ENCODE measurements around the gene LYZL2.
"Not testable (repeated sequence)": the region's sequence is repeated elsewhere in the genome, so short reads cannot be mapped to it uniquely, and the experiment has no call there.

The LYZL2 gene

DNA sequence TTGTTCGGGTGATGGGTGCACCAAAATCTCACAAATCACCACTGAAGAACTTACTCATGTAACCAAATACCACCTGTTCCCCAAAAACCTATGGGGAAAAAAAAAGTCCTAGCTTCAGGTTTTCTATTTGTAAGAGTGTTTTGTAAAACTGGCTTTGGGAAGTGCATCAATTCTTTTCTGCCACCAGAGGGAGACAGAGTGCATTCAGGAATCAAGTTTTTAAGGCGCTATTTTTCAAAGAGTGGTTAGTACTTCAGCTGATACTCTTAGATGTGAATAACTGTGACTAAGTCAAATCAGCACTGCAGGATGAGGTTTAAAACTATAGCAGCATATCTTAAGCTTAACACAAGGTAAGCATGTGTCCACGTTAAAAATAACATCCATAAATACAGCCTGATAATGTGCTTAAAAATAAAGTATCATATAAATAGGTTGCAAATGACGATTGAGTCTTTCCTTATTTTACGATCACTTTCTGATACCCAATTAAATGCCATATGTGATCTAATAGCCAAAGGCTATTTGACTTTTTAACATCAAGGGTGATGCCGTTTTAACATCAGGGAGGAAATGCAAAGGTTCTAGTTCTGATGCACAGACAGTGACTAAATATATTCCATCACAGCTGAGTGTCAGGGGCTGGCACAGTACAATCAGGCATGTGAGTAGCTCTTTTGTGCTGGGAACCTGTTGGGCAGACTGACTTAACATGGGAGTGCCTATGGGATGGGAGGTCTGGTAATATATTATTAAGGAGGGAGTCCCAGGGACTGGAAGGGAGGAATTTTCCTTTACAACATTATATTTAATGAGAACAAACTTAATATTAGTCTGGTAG lies 10.6 kb upstream of the LYZL2 start:
- DNase-seq (ENCODE audit: low read depth, low spot score), result peak; percentile 57

DNA sequence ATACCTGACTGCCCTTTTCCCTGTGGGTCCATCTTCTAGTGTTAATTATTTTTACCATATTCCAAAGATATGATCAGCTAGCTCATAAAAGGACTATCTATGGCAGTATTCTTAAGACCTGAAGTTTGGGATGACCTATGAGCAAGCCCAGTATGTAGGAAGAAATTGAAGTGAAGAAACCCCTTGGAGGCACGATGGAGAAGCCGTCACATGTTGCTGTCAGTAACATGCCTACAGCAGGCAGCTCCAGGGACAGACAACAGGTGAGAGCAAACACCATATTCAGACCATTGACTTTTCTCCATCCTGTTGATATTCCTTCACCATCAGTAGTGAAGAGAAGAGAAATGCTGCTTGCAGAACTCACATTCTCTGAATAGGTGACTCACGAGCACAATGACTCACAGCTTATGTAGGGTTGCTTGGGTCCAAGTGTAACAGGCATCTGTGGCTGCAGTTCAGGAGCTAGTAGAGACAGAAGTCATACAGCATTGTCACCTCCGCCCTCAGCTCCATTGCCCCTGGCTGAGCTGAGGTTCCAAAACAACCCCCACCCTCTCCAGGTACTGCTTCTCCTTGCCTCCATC lies 8.4 kb upstream of the LYZL2 start:
- DNase-seq (ENCODE audit: low read depth, low spot score), result peak; percentile 20

DNA sequence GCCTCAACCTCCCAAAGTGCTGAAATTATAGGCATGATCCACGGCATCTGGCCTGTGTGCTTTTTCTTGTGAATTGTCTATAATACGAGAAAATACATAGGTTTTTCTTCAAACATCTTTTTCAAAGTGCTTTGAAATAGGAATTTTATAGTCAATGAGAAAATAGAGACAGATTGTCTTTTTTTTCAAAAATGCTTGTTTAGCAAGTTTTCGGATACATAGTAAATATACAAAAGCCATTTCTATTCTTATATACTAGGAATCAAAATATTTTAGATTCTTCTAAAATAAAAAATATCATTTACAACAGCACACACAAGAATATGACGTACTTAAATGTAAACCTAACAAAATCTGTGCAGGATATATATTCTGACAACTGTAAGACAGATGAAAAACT lies 1.6 kb upstream of the LYZL2 start:
- no peak for DNase-seq (ENCODE audit: low read depth, low spot score)

- DNase-seq (ENCODE audit: low read depth, low spot score), result no peak
These were observed 1.0 kb upstream of the LYZL2 start for GRCh38 chr10:30630571-30630970.

DNA sequence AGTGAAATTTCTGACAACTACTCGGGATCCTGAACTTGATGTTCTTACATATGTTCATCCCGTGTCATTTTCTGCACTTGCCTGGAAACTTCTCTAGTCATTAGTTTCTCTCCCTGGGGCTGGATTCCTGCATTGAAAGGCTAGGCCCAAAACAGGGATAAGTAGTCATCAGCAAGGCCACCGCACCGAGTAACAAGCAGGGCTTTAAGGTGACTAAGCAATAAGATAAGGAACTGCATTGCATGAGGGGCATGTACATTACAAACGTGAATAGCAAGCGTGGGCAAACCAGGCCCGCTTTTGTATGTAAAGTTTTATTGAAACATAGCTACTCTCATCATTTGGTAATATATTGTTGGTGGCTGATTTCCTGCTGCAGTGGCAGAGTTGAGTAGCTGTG lies 977 bp downstream of the LYZL2 start:
- DNase-seq (ENCODE audit: low read depth, low spot score), result not testable (repeated sequence)

DNA sequence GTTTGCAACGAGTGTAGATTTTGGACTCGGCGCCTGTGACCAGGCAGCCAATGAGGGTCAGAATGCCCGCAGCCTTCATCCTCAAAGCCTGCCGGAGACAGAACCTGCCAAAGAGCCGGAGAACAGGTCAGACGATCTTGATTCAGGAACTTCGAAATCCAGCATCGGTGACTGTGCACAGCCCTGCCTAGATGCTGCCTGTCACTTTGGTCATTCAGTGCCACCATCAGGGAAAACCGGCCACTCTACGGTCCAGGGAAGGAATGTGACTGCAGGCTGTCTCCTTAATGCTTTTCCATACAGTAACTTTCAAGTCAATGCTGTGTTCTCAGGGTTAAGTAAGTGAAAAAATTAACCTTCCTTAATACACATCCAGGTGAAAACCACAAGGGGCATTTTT lies 2.7 kb downstream of the LYZL2 start:
- DNase-seq (ENCODE audit: low read depth, low spot score), result not testable (repeated sequence)

- not testable (repeated sequence) for DNase-seq (ENCODE audit: low read depth, low spot score)
These were observed 3.4 kb downstream of the LYZL2 start for GRCh38 chr10:30626196-30626595.

DNA sequence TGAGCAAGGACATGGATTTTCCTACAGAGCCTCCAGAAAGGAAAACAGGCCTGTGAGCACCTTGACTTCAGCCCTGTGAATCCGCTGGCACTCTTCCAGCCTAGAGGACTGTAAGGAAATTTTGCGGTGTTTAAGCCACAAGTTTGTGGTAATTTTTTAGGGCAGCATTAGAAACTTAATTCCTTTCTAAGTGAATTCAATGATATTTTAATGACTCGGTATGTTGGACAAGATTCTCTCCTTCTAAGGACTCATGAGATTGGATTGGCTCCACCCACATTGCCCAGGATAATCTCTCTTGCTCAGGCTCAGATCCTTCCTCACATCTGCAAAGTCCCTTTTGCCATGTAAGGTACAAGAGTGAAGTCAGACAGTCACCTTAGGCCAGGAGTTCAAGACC lies 4.5 kb downstream of the LYZL2 start:
- no peak for DNase-seq (ENCODE audit: low read depth, low spot score)

- DNase-seq (ENCODE audit: low read depth, low spot score), result no peak
These were observed 9.6 kb downstream of the LYZL2 start for GRCh38 chr10:30619966-30620365.

DNA sequence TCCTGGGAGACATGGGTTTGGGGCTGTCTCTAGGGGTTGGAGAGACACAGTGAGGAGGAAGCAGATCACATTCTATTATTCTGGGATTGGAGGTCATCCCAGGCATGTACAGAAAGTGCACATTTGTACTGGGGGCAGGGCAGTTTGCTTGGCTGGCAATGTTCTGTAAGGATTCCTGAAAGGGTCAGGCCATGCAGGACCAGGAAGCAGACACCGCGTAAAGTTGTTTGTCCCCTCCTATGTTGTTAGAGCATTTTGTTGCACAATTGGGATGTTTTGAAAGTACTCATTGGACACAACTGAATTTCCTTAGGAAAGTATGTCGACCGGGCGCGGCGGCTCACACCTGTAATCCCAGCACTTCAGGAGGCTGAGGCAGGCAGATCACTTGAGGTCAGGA lies 12.5 kb downstream of the LYZL2 start:
- no peak for DNase-seq (ENCODE audit: low read depth, low spot score)

DNA sequence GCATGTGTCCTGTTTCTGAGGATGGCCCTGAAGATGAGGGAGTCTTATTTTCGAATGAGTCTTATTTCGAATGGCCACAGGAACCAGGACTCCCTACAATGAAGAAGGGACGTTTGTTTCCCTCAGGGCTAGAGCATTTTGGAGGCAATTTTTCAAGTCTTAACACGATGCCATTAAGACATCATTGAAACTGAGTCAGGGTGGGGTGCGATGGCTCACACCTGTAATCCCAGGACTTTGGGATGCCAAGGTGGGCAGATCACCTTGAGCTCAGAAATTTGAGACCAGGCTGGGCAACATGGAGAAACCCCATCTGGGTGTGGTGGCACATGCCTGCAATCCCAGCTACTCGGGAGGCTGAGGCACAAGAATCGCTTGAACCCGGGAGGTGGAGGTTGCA lies 18.5 kb downstream of the LYZL2 start:
- not testable (repeated sequence) for DNase-seq (ENCODE audit: low read depth, low spot score)

GRCh38 chr10:30607814-30608213 lies 21.7 kb downstream of the LYZL2 start:
- no peak for DNase-seq (ENCODE audit: low read depth, low spot score)

DNA sequence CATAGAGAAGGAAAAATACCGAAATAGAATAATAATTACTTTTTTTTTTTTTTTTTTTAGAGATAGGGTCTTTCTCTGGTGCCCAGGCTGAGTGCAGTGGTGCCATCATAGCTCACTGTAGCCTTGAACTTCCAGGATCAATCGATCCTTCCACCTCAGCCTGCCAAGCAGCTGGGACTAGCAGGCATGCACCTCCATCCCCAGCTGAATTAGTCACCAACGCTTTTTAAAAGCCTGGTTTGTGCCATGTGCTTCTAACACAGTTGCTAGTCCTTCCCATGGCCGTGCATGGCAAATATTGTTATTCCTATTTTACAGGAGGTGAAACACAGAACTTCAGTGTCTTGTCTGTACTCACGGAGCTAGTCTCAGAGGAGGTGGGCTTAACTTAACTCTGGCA lies 23.2 kb downstream of the LYZL2 start:
- no peak for DNase-seq (ENCODE audit: low read depth, low spot score)

DNA sequence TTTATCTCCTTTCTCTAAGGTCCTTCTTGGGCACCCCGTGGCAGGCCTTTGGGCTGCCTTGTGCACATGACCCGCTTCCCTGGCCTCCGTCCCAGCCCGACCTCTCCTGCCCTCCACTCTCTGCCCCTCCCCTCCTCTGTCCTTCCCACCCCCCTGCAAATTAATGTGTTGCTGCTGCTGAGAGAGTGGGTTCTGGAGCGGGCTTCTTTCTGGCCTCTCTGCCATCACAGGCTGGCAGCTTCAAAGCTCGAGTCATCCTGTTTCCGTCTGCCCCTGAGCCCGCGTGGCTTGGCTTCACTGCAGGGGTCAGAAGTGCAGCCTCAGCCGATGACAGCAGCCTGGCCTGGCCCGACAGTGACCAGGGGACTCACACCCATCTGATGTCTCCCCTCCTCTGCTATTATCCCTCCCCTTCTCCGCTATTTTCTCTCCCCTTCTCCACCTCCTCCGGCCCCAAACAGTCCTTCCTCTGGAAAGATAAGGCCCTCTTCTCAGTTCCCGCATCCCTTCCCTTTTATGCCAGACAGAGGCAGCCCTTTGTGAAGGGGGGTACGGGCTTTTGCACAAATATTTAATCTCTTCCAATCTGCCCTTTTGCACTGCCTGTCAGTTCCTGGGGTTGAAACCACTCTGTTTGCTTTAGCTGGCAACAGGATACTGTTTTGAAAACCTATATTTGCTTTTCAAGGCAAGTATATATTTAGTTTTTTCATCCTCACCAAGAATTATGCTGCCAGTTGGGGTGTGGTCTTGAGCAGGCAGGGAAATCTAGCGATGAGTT lies 24.0 kb downstream of the LYZL2 start:
- DNase-seq (ENCODE audit: low read depth, low spot score), result not testable (repeated sequence)

GRCh38 chr10:30603589-30603988 lies 26.0 kb downstream of the LYZL2 start:
- no peak for DNase-seq (ENCODE audit: low read depth, low spot score)

DNA sequence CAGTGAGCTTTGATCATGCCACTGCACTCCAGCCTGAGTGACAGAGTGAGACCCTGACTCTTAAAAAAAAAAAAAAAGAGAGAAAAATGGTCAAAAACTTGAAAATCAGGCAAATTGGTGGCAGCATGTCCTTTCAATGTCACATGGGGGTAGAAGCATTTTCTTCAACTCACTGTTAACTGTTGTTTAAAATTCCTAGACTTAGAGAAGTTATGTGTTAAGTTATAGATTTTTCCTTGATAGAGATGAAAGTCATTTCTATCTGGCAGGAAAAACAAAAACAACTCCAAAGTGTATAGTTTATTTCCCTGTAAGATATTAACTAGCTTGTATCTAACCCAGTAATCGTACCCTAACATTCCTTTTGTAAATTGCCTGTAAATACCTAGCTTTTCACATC lies 26.8 kb downstream of the LYZL2 start:
- no peak for DNase-seq (ENCODE audit: low read depth, low spot score)

DNA sequence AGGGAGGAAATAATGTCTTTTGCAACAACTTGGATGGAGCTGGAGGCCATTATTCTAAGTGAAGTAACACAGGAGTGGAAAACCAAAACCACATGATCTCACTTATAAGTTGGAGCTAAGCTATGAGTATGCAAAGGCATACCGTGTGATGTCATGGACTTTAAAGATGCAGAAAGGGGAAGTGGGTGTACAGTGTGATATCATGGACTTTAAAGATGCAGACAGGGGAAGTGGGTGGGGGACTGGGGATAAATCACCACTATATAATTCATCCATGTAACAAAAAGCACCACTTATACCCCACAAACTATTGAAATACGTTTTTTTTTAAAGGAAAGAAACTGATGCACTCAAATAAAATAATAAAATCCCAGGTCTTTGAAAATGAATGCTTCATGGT lies 29.5 kb downstream of the LYZL2 start:
- DNase-seq (ENCODE audit: low read depth, low spot score), result no peak

DNA sequence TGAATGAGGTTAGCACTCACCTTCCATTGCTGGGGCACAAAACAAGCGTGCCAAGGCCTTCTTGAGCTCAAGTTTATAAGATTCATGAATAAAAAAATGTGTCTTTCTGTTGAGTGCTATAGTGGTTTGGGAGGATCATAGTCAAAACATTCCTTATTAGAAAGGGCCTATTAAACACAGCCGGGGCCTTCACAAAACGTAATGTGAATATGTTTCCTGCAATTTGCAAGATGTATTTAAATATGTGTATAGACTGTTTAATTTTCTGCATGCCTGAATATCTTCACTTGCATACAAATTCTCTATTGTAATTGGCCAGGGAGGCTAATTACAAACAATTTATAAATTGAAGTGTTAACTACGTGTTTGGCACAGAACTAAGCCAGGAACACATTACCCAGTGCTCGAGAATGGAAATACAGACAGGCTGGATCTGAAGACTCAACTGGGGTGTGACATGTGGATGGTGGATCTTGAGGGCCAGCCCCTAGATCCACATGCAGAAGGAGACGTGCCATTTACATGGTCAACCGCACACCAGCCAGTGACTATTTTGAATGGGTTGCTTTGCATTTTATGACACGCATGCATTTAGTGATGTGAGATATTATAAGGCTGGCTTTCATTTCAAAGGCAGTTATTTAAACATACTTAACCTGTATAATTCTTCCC lies 31.3 kb downstream of the LYZL2 start:
- no peak for DNase-seq (ENCODE audit: low read depth, low spot score)

GRCh38 chr10:30597433-30597824 lies 32.1 kb downstream of the LYZL2 start:
- not testable (repeated sequence) for DNase-seq (ENCODE audit: low read depth, low spot score)

- DNase-seq (ENCODE audit: low read depth, low spot score), result not testable (repeated sequence)
These were observed 32.8 kb downstream of the LYZL2 start for GRCh38 chr10:30596493-30597432.

- no peak for DNase-seq (ENCODE audit: low read depth, low spot score)
These were observed 33.5 kb downstream of the LYZL2 start for GRCh38 chr10:30596013-30596412.

Measured in smooth muscle cell of the brain vasculature (primary cell).